ENCODE measurements around the gene REPIN1. TPM values are rescaled to one million over a fixed set of nuclear protein-coding genes. Genes with fewer than 3 reads are reported as not detected.

REPIN1 gene
- total RNA-seq, 1 donor from 2014 or later: 146 TPM

GRCh38 chr7:150377635-150378034 lies 9.0 kb downstream of the REPIN1 start:
- TF ChIP-seq CTCF (IDR thresholded peaks at IDR 0.05; ENCODE audit: partially characterized antibody, unreplicated experiment): no peak
- peak overlapping the region; percentile 74 for H3K4me3 Mint-ChIP-seq (ENCODE audit: unreplicated experiment)
- DNase-seq: no peak
- peak overlapping the region; percentile 93 for H3K27ac Mint-ChIP-seq (ENCODE audit: unreplicated experiment)
- peaks cover 38% of the 10 kb centered on the region for H3K4me1 Mint-ChIP-seq (ENCODE audit: low read depth, unreplicated experiment)
- H3K27me3 Mint-ChIP-seq (ENCODE audit: unreplicated experiment): peaks cover 21% of the 10 kb centered on the region
- no peaks in the 10 kb centered on the region for H3K36me3 Mint-ChIP-seq (ENCODE audit: unreplicated experiment)
- peaks cover 15% of the 10 kb centered on the region for H3K9me3 Mint-ChIP-seq (ENCODE audit: unreplicated experiment)

- DNase-seq: peak; percentile 67
- Mint-ChIP-seq H3K4me1 (ENCODE audit: low read depth, unreplicated experiment) (peaks cover 41% of the 10 kb centered on the region), H3K27me3 (ENCODE audit: unreplicated experiment) (peaks cover 21% of the 10 kb centered on the region), H3K9me3 (ENCODE audit: unreplicated experiment) (peaks cover 18% of the 10 kb centered on the region), H3K27ac (ENCODE audit: unreplicated experiment) (peak overlapping the region; percentile 93), H3K4me3 (ENCODE audit: unreplicated experiment) (peak overlapping the region; percentile 74), H3K36me3 (ENCODE audit: unreplicated experiment) (no peaks in the 10 kb centered on the region)
- no peak for TF ChIP-seq CTCF (IDR thresholded peaks at IDR 0.05; ENCODE audit: partially characterized antibody, unreplicated experiment)
These were observed 9.7 kb downstream of the REPIN1 start for GRCh38 chr7:150378115-150378852.

- H3K4me3 Mint-ChIP-seq (ENCODE audit: unreplicated experiment): peak within 1 kb of the TSS; percentile 97
- TF ChIP-seq CTCF (IDR thresholded peaks at IDR 0.05; ENCODE audit: partially characterized antibody, unreplicated experiment): no peak
- H3K9me3 Mint-ChIP-seq (ENCODE audit: unreplicated experiment): peaks cover 18% of the 10 kb centered on the region
- H3K4me1 Mint-ChIP-seq (ENCODE audit: low read depth, unreplicated experiment): peaks cover 41% of the 10 kb centered on the region
- peak; percentile 97 for DNase-seq
- H3K36me3 Mint-ChIP-seq (ENCODE audit: unreplicated experiment): no peaks in the 10 kb centered on the region
- peaks cover 21% of the 10 kb centered on the region for H3K27me3 Mint-ChIP-seq (ENCODE audit: unreplicated experiment)
- H3K27ac Mint-ChIP-seq (ENCODE audit: unreplicated experiment): peak within 1 kb of the TSS; percentile 99
These were observed 10.3 kb downstream of the REPIN1 start, which contains the start of gene ZNF775 for GRCh38 chr7:150378853-150379440. Gene ZNF775, plus strand, starts transcription at chr7:150379330. Its CDS starts 9,141 bp downstream, at chr7:150388471.

GRCh38 chr7:150379441-150380379 lies 11.1 kb downstream of the REPIN1 start:
- peak; percentile 58 for DNase-seq
- H3K36me3 Mint-ChIP-seq (ENCODE audit: unreplicated experiment): no peaks in the 10 kb centered on the region
- peak overlapping the region; percentile 97 for H3K4me3 Mint-ChIP-seq (ENCODE audit: unreplicated experiment)
- H3K27me3 Mint-ChIP-seq (ENCODE audit: unreplicated experiment): peaks cover 16% of the 10 kb centered on the region
- peaks cover 18% of the 10 kb centered on the region for H3K9me3 Mint-ChIP-seq (ENCODE audit: unreplicated experiment)
- peaks cover 46% of the 10 kb centered on the region for H3K4me1 Mint-ChIP-seq (ENCODE audit: low read depth, unreplicated experiment)
- TF ChIP-seq CTCF (IDR thresholded peaks at IDR 0.05; ENCODE audit: partially characterized antibody, unreplicated experiment): no peak
- H3K27ac Mint-ChIP-seq (ENCODE audit: unreplicated experiment): peak overlapping the region; percentile 99

All from glutamatergic neuron (in vitro differentiated cells).